Loucy (cell line): ENCODE data around the gene ADAMTS19.

Experiments
- CTCF ChIP-seq: fragments of 200-600 bp; sonication (generic); conservative IDR thresholded peaks from 2 replicates; pipeline ENCODE4 v1.5.1; 2014; ENCODE audit warnings: mild to moderate bottlenecking, antibody characterized with exemption, low read length
- EZH2phosphoT487 ChIP-seq: fragments of 200-600 bp; IDR thresholded peaks from 2 replicates; pipeline ENCODE4 v1.6.1; 2018; ENCODE audit warnings: antibody characterized with exemption, mild to moderate bottlenecking, moderate library complexity, borderline replicate concordance

- TF ChIP-seq CTCF (no peak), EZH2phosphoT487 (no peak)
Measured at GRCh38 chr5:129601576-129601975, 141.5 kb downstream of the ADAMTS19 start.
